Sigmoid colon (tissue), 7 donors: ENCODE data around the gene TMEM88. TPM values are rescaled to one million over a fixed set of nuclear protein-coding genes. Genes with fewer than 3 reads are reported as not detected.

Experiments
- DNase-seq: peaks from one replicate; pipeline ENCODE4 v3.0.0-alpha.2; 2019
- H3K27ac ChIP-seq, 4 donors: fragments of 200-600 bp; sonication (generic); one replicate each; pipeline ENCODE4 v1.5.1; 2016 to 2019; ENCODE audit warnings: mild to moderate bottlenecking in 1 of 4
- H3K27me3 ChIP-seq, 3 donors: fragments of 200-600 bp; sonication (generic); one replicate each; pipeline ENCODE4 v1.5.1; 2019; ENCODE audit warnings: mild to moderate bottlenecking in 1 of 3
- H3K36me3 ChIP-seq, 4 donors: fragments of 200-600 bp; sonication (generic); one replicate each; pipeline ENCODE4 v1.5.1; 2016 to 2019
- H3K4me1 ChIP-seq, 4 donors: fragments of 200-600 bp; sonication (generic); one replicate each; pipeline ENCODE4 v1.5.1; 2017 to 2019
- H3K4me3 ChIP-seq, 4 donors: fragments of 200-600 bp; sonication (generic); one replicate each; pipeline ENCODE4 v1.5.1; 2017 to 2019; ENCODE audit warnings: mild to moderate bottlenecking in 2 of 4, moderate library complexity in 1 of 4
- H3K9me3 ChIP-seq, 4 donors: fragments of 200-600 bp in 3 of 4; sonication (generic) in 3 of 4; one replicate each; pipeline versions ENCODE4 v1.5.1 to v1.6.1; 2013 to 2019
- CTCF ChIP-seq, 4 experiments: fragments of 450-650 bp in 3 of 4; fragments of 200-600 bp in 1 of 4; IDR thresholded peaks; one replicate each; pipeline ENCODE4 v1.5.1; 2016 to 2019; ENCODE audit warnings: antibody characterized with exemption in 4 of 4, mild to moderate bottlenecking in 3 of 4, moderate library complexity in 2 of 4
- EP300 ChIP-seq, 4 donors: sonication (generic); formaldehyde crosslinking; IDR thresholded peaks; one replicate each; pipeline ENCODE4 v1.6.1; 2017; ENCODE audit warnings: antibody characterized with exemption in 4 of 4
- POLR2A ChIP-seq, 2 donors: fragments of 450-650 bp; IDR thresholded peaks; one replicate each; pipeline ENCODE4 v1.6.1; 2016; ENCODE audit warnings: antibody characterized with exemption in 2 of 2, mild to moderate bottlenecking in 2 of 2, moderate library complexity in 2 of 2
- POLR2AphosphoS5 ChIP-seq, 4 donors: sonication (generic); formaldehyde crosslinking; IDR thresholded peaks; one replicate each; pipeline ENCODE4 v1.6.1; 2017; ENCODE audit warnings: antibody characterized with exemption in 4 of 4
- WGBS, 2 donors: extraction: QIAGEN DNeasy Blood & Tissue Kit; methylation state at CpG; one replicate each; pipeline ENCODE4 v1.1.7; 2013; 5-methylcytosine and 5-hydroxymethylcytosine counted together
- intact Hi-C: fragments of 100-400 bp; cut with DNase I; formaldehyde crosslinking; loops from one replicate; pipeline ENCODE4 v1.15.1; 2023
- polyA plus RNA-seq, 3 donors: library from polyadenylated mRNA; stranded (reverse); fragments of 200-250 nt; gene quantifications; one replicate each; pipeline ENCODE4 v1.2.3, GENCODE V29; 2013
- total RNA-seq, 4 donors: library from RNA; depleted of rRNA; stranded (reverse); fragments of >200 nt; gene quantifications; one replicate each; pipeline ENCODE4 v1.1.0, GENCODE V29; 2016
- donor health status: healthy with polysubstance abuse.
- donor health status: Bipolar disorder and iron deficiency.
- donor health status: healthy.

Gene TMEM88
- total and polyA plus RNA-seq, 7 donors: 2.4 to 19.9 (median 10.0) TPM

GRCh38 chr17:7843257-7843535, 11.7 kb upstream of the TMEM88 start:
- no peak for TF ChIP-seq CTCF (IDR thresholded peaks at IDR 0.05)
- TF ChIP-seq POLR2A (IDR thresholded peaks at IDR 0.05): no peak
- TF ChIP-seq EP300 (IDR thresholded peaks at IDR 0.05): no peak
- no peak for TF ChIP-seq POLR2AphosphoS5 (IDR thresholded peaks at IDR 0.05)
- no peak for DNase-seq
- H3K27ac ChIP-seq: peak overlapping the region; percentile 96 to 100 (median 98)
- peaks cover 0 to 71% (median 53%) of the 10 kb centered on the region in 4 donors for H3K4me1 ChIP-seq
- no peaks in the 10 kb centered on the region for H3K9me3 ChIP-seq
- WGBS, 2 donors: 0% methylated on average over 17 of the region's 17 CpGs
- H3K36me3 ChIP-seq: peaks cover 14 to 36% (median 27%) of the 10 kb centered on the region in 4 donors
- peak overlapping the region; percentile 61 to 85 (median 73) for H3K4me3 ChIP-seq
- no peaks in the 10 kb centered on the region for H3K27me3 ChIP-seq
- intact Hi-C loops: loop anchor here (1.0 to 5.0 kb wide), 3 partner anchors 9 to 601 kb away; partner anchors contain the start of genes GABARAP and KDM6B

- TF ChIP-seq EP300 (IDR thresholded peaks at IDR 0.05) (peak in 2 of 4 donors; percentile 28 to 70), POLR2AphosphoS5 (IDR thresholded peaks at IDR 0.05) (peak; percentile 15 to 73 (median 56)), POLR2A (IDR thresholded peaks at IDR 0.05) (peak; percentile 42 to 61), CTCF (IDR thresholded peaks at IDR 0.05) (no peak)
- Histone ChIP-seq H3K27ac (peak overlapping the region; percentile 96 to 100 (median 98)), H3K27me3 (no peaks in the 10 kb centered on the region), H3K9me3 (no peaks in the 10 kb centered on the region), H3K4me1 (peaks cover 0 to 66% (median 48%) of the 10 kb centered on the region in 4 donors), H3K4me3 (peak overlapping the region; percentile 61 to 85 (median 73)), H3K36me3 (peaks cover 17 to 41% (median 33%) of the 10 kb centered on the region in 4 donors)
- WGBS, 2 donors: 1% methylated on average over 60 to 61 of the region's 61 CpGs
- DNase-seq: peak; percentile 90
- intact Hi-C loops: loop anchor here (1.0 to 5.0 kb wide), 3 partner anchors 9 to 601 kb away; partner anchors contain the start of genes GABARAP and KDM6B
These were observed 11.2 kb upstream of the TMEM88 start for GRCh38 chr17:7843536-7844291.

- intact Hi-C loops: loop anchor here (5.0 kb wide), 2 partner anchors 313 to 602 kb away; partner anchors contain the start of gene GABARAP
- H3K36me3 ChIP-seq: peaks cover 25 to 48% (median 39%) of the 10 kb centered on the region in 4 donors
- peak; percentile 97 for DNase-seq
These were observed 10.3 kb upstream of the TMEM88 start for GRCh38 chr17:7844292-7845154.

More at GRCh38 chr17:7844292-7845154, 10.3 kb upstream of the TMEM88 start:
- Histone ChIP-seq H3K4me3 (peak overlapping the region; percentile 61 to 85 (median 73)), H3K27ac (peak overlapping the region; percentile 96 to 100 (median 98)), H3K27me3 (no peaks in the 10 kb centered on the region), H3K9me3 (no peaks in the 10 kb centered on the region), H3K4me1 (peaks cover 0 to 58% (median 40%) of the 10 kb centered on the region in 4 donors)
- 0% methylated on average over 71 of the region's 71 CpGs for WGBS, 2 donors
- peak; percentile 64 to 78 for TF ChIP-seq POLR2A (IDR thresholded peaks at IDR 0.05)
- peak; percentile 81 to 99 (median 88) for TF ChIP-seq POLR2AphosphoS5 (IDR thresholded peaks at IDR 0.05)
- TF ChIP-seq EP300 (IDR thresholded peaks at IDR 0.05): no peak
- TF ChIP-seq CTCF (IDR thresholded peaks at IDR 0.05): no peak
